HG03095 (cell line): ENCODE results near the gene RPL36.
"Not testable (repeated sequence)": the region's sequence is repeated elsewhere in the genome, so short reads cannot be mapped to it uniquely, and the experiment has no call there.

Source experiments
- ATAC-seq: cut with Tn5 transposase; IDR thresholded peaks from one replicate; pipeline ENCODE4 v1.9.1; 2021; ENCODE audit warnings: moderate library complexity; ENCODE audit not compliant: unreplicated experiment

Gene RPL36

DNA sequence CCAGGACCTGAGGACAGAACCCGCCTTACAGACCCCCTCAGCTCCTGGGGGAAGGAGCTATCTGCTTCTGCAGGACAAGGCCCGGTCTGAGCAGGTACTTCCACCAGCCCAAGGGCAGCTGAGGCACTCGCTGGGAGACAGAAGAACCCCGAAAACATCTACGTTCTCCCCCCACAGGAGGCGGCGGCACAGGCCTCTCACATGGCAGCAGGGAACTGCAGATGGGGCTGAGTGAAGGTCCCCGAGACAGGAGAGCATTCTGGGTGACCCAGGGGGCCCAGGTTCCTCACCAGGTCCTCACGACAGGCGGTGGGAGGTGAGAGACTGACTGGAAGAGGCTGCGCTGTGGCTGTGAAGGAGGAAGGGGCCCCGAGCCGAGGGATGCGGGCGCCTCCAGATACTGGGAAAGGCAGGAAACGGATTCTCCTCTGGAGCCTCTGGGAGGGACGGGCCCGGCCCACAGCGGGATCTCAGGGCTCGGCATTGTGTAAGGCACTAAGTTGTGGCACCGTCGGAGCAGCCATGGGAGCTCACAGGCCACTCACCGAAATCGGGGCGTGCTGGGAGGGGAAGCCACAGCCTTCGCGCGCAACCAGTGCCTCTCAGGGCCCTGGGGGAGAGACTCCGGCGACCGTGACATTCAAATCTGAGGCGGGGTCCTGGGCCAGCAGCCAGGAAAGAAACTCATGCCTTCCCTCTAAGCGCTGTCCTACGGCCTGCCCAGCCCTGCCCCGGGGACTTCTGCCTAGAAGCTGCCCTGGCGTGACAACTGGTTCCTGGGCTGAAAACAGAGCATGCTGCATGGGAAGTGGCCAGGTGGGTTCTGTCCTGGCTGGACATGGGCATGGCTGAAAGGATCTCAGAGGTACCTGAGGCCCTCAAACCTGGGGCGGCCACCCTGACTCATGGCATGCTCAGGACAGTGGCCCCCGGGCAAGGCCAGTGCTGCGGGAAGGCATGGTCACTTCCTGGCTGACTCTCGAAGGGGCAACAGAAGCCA is 14.0 kb downstream of the RPL36 start:
- ATAC-seq = no peak

DNA sequence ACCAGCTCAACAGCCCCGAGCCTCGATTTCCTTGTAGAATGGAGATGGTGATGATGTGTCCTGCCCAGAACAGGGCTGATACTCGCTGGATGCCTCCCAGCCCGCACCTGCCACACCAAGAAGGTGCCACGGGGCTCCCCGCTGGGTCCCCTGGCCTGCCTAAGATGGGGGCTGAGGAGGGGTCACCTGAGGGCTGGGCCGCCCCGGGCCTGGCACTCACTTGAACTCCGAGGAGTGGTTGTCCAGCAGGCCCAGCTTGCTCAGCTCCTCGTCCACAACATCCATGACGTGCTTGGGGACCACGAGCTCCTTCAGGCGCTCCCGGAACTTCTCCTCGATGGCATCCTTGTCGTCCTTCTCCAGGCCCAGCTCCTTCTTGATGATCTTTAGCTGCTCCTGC is 15.5 kb downstream of the RPL36 start:
- no peak for ATAC-seq

DNA sequence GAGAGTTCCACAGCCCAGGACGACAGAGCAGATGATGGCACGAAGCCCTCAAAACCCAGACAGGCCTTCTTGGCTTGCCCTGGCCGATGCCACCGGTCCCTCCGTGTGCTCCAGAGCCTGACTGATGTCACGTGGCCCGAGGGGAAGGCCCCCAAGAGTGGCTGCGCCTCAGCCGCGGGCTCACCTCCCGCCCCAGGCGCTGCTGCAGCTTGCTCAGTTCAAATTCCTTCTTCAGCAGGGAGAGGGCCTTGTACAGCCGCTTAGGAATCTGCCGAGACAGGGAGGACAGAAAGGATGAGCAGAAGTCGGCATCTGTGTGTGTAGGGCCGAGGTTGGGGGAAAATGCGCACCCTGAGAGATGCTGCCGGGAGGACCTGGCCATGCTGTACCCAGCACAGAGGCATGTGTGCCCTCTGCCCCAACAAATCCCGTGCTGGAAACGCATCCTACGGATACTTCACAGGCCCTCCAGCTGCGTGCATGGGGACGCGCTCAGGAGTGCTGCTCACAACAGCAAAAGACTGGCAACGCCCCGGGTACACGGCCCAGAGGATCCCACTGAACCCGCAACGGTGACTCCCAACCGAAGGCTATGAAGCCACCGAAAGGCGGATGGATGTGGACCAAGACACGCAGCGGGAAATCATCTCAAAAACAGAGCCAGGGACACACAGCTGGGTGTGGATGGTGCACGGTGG is 16.9 kb downstream of the RPL36 start:
- ATAC-seq = no peak

- ATAC-seq = no peak
These were observed 17.8 kb downstream of the RPL36 start for GRCh38 chr19:5707576-5708575.

DNA sequence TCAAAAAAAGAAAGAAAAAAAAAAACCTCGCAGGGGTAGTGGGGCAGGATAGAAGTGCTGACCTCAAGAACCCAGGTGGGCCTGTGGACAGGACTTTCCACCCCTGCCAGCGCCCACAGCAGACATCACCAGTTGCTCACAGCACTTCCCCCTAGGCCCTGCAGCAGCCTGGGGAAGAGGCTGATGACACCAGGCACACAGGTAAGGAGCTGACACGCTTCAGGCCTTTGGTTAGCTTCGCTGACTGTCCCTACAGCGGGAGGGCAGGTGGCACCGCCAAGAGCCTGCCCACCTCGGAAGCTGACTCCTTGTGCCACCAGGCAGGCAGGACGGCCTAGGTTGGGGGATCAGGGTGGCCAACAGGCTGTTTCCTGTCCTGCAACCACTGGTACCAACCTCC is 20.9 kb downstream of the RPL36 start:
- ATAC-seq = no peak

GRCh38 chr19:5711713-5712161 is 21.6 kb downstream of the RPL36 start:
- ATAC-seq = no peak

DNA sequence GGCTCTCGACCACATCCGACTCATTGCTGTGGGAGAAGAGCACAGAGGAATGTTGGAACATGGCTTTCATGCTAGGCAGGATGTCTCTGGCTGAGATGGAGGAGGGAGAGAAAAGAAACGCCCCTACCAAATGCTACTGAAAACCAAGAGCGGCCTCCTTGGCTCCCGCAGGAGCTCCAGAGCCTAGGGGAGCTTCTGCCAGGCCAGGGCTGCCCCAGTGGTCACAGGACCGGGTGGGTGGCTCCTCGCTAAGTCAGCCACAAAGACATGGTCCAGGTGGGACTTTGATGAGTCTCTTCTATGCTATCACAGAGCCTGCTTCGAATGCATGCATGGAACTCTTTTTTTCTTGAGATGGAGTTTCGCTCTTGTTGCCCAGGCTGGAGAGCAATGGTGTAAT is 23.1 kb downstream of the RPL36 start:
- ATAC-seq = no peak

DNA sequence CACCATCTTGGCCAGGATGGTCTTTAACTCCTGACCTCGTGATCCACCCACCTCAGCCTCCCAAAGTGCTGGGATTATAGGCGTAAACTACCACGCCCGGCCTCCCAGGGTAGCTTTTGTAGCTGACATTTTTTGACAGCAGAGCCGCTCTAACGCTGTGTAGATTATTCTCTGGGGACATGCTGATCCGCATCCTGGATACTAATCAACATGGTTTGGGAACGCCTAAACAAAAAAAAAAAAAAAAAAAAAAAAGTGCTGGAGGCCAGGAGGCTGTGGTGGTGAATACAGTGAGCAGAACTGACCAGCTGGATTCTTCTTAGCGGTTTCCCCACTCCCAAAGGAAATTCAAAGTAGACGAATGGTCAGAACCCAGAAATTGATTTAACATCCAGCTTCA is 24.7 kb downstream of the RPL36 start:
- ATAC-seq = no peak

DNA sequence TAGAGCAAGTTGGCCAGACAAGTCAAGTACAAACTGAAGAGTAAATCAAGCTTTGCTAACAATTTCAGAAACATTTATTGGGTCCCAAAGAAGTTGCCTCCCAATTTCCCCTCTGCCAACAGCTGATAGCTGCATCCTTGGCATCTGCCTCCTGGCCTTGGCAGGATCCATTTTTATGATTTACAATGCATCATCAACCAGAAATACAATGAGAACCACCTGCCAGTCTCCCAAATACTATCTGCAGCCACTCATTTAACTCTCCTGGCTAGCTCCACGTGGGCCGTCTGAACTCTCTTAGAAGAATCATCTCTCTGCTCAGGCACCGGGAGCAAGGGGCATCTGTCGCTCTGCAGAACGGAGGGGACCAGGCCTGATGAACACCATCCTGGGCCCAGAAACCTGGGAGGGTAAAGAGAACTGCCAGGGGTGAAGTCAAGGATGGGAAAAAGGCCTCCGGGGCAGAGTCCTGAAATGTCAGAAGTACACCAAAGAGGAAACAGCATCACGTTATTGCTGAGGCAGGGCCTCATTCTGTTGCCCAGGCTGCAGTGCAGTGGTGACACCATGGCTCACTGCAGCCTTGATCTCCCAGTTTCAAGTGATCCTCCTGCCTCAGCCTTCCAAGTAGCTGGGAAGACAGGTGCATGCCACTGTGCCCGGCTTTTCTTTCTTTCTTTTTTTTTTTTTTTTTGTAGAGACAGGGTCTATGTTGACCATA is 27.3 kb downstream of the RPL36 start:
- no peak for ATAC-seq

DNA sequence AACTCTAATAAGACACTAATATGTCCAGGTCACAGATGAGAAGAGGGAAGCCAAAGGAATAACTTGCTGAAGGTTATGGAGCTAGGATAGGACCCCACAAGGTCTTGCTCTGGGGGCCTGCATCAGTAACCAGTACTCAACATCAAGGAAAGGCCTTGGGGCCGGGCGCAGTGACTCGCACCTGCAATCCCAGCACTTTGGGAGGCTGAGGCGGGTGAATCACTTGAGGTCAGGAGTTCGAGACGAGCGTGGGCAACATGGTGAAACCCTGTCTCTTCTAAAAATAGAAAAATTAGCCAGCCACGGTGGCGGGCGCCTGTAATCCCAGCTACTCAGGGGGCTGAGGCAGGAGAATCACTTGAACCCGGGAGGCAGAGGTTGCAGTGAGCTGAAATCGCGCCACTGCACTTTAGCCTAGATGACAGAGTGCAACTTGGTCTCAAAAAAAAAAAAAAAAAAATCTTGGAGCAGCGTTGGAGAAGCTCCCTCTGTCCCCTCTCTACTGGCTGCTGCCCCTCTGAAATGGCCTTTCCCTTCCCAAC is 28.0 kb downstream of the RPL36 start:
- ATAC-seq = no peak

DNA sequence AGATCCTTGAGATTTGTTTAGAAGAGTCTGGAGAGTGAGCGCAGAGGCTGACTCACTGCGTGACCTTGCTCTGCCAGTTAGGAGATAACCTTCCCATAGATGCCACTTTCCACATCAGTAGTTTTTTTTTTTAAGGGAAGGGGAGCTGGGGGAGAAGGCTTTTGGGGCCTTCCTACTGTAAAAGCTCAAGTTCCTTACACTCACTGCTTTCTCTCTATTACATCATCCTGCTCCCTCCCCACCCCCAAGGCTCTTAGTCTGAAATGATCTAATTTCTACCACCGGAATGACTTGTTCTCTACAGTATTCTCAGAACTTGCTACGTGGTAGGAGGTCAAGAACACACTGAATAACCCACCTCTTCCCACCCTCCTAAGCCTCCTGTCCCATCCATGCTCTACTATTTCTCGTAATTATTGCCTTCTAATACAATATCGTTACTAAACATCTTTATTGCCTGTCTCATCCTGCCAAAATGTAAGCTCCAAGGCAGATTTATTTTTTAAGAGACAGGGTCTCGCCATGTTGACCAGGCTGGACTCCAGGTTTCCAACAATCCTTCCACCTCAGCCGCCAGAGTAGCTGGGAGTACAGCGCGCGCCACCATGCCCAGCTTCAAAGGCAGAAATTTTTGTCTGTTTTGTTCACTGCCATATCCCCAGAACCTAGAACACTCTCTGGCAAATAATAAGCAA is 28.6 kb downstream of the RPL36 start:
- ATAC-seq = no peak

GRCh38 chr19:5719274-5719960 is 29.3 kb downstream of the RPL36 start:
- peak; percentile 9 for ATAC-seq

DNA sequence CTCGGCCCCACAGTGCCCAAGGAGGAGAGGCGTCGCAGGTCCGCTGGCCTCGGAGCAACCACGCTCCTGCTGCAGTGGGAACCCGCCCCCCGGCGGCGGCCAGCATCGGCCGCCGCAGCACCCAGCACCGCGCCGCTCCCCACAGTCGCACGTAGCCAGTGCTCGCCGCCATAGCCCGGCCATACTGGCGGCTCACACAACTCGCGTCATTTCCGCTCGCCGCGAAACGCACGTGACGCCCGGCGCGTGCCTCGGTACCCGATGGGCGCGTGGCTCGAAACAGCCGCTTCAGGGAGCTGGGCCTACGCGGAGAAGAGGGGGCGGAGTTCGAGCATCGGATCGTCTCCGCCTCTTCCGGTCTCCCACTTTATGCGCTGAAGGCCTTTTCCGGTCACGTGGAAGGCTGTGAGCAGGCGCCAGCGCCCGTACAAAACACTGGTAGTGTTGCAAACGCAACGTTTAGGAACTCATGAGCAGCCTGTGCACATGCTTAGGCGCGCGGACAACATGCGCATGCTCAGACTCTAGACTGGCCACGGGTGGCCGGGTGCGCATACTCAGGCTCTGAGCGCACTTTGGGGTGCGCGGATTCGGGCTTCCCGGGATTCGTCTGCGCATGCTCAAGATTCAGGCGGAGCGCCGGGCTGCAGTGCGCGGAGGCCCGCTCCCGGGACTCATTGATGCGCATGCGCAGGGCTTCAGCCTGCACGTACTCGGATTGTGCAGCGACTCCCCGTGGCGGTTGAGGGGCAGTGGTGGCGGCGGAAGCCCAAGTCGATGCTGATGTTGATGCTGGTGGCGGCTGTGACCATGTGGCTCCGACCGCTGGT is 30.1 kb downstream of the RPL36 start, which contains the start of the genes CATSPERD and LONP1:
Gene CATSPERD, plus strand, starts transcription at position 677 of the 830 bp plus-strand sequence. Its CDS starts 101 bp downstream, at position 778.
Gene LONP1, minus strand, starts transcription at position 186 of the 830 bp plus-strand sequence. Its CDS starts 14 bp downstream, at position 172.
- ATAC-seq = peak; percentile 83

- no peak for ATAC-seq
These were observed 37.5 kb downstream of the RPL36 start for GRCh38 chr19:5727453-5728050.

DNA sequence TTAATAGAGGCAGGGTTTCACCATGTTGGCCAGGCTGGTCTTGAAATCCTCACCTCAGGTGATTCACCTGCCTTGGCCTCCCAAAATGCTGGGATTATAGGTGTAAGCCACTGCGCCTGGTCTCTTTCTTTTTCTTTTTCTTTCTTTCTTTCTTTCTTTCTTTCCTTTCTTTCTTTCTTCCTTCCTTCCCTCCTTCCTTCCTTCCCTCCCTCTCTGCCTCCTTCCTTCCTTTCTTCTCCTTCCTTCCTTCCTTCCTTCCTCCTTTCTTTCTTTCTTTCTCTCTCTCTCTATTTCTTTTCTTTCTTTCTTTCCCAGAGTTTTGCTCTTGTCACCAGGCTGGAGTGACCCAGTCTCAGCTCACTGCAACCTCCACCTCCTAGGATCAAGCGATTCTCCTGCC is 43.1 kb downstream of the RPL36 start:
- ATAC-seq = not testable (repeated sequence)

- ATAC-seq = no peak
These were observed 48.3 kb downstream of the RPL36 start for GRCh38 chr19:5738423-5738822.
